GM12873 (cell line): ENCODE data around the gene PIK3R5.

Experiments used
- CTCF ChIP-seq: IDR thresholded peaks from 2 replicates; pipeline ENCODE4 v1.5.1; 2012; ENCODE audit warnings: low read depth, mild to moderate bottlenecking, moderate library complexity, low read length, control low read depth; ENCODE audit not compliant: insufficient read depth; ENCODE audit errors: missing control alignments

Gene PIK3R5

GRCh38 chr17:8885967-8886684 is 79.4 kb downstream of the PIK3R5 start:
- no peak for TF ChIP-seq CTCF

DNA sequence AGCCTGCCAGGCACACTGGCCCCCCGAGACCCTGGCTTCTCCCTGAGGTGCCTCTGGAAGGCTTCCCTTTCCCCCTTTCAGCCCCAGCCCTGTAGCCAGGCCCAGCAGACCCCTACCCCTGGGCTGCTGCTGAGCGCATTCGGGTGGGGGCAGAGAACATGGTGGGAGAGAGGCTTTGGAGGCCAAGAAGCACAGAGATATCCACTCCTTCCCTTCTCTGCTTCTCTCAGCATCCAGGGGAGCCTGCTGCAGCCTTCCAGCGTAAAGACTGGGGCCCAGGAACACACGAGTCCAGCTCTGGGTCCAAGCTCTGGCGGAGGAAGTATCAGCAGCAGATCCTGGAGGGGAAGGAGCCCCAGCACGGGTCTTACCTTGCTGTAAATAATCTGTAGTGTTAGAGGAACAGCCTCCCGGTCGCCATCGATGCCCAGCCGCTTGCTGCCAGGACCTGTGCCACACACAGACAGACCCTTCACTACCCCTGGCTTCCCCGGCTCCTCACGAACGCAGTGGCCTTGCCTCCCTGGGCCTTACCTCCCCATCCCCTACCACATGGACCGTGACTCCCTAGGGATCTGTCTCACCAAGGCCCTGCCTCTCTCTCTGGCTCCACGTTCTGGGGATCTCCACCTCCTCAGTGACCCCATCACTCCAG is 81.0 kb downstream of the PIK3R5 start:
- no peak for TF ChIP-seq CTCF

DNA sequence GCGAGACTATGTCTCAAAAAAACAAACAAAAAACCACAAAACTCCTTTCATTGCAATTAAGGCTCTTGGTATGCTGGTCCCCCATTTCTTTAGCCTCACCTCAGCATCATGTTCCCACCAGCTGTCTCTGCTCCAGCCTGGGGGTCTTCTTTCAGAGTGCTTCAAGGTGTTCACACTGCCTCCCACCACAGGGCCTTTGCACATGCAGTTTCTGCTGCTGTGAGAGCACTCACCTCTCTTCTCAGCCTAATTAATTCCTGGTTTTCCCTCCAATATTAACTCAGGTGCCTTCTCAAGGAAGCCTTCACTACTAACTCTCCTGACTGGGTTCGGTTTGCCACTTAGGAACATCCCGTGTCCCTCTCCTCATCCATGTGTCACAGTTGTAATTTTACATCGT is 82.2 kb downstream of the PIK3R5 start:
- no peak for TF ChIP-seq CTCF

- TF ChIP-seq CTCF: no peak
Observed at GRCh38 chr17:8881606-8882005, 83.9 kb downstream of the PIK3R5 start.

GRCh38 chr17:8880466-8880865 is 85.0 kb downstream of the PIK3R5 start:
- TF ChIP-seq CTCF: no peak

- no peak for TF ChIP-seq CTCF
Observed at GRCh38 chr17:8879410-8879809, 86.1 kb downstream of the PIK3R5 start.

- no peak for TF ChIP-seq CTCF
Observed at GRCh38 chr17:8877984-8878383, 87.5 kb downstream of the PIK3R5 start.
